Heart left ventricle (tissue), 13 donors: ENCODE measurements around the gene MARS1.

Experiments
- CTCF ChIP-seq, 12 donors: fragments of 200-600 bp; sonication (generic) in 4 of 12; IDR thresholded peaks; one replicate each; pipeline versions ENCODE4 v1.5.0 to v1.8.0; 2018 to 2022; ENCODE audit warnings: antibody characterized with exemption in 12 of 12, mild to moderate bottlenecking in 5 of 12
- POLR2A ChIP-seq, 2 donors: fragments of 450-650 bp; IDR thresholded peaks; one replicate each; pipeline ENCODE4 v1.6.1; 2017; ENCODE audit warnings: antibody characterized with exemption in 2 of 2, mild to moderate bottlenecking in 2 of 2, moderate library complexity in 2 of 2
- donor health status: ischemic (EF 13 %, LVEDD 7.1; RV severe dilation, severe dysfunction).
- donor health status: DM: no; HTN: yes; CAD: no.
- donor health status: DM: no; HTN: no; CAD: no.
- donor health status: ischemic (EF 25% LVEDD 6.9; RV normal size, moderate dysfunction).
- donor health status: ischemic (EF 25% LVEDD 5.7; RV mildly dilated, moderate dysfunction).
- donor health status: ischemic (EF 35%, LVEDD 5.7; RV mildly dilated, moderate dysfunction).
- donor health status: nonischemic (EF 11% LVEDD 7.7; RV severe dilation, severe dysfunction).
- donor health status: DM: yes; HTN: yes; CAD: no.
- donor health status: PGD.
- donor health status: ischemic (EF 29% LVEDD 5.4; RV normal size, mild dysfunction).
- donor health status: nonischemic (EF 23%, LVEDD 6.1; RV moderate dilation, normal function).

GRCh38 chr12:57448669-57449068, 39.2 kb upstream of the MARS1 start:
- TF ChIP-seq CTCF (IDR thresholded peaks at IDR 0.05) (no peak), POLR2A (IDR thresholded peaks at IDR 0.05) (no peak)
